ENCODE measurements around the gene TLR3.
"Not testable (repeated sequence)": the region's sequence is repeated elsewhere in the genome, so short reads cannot be mapped to it uniquely, and the experiment has no call there.

TLR3 gene

GRCh38 chr4:186068581-186069348, at the start of gene TLR3:
Gene TLR3, plus strand, starts transcription at chr4:186069156. Its CDS starts 7,464 bp downstream, at chr4:186076620.
- no peak for DNase-seq

GRCh38 chr4:186019269-186019668, 49.7 kb upstream of the TLR3 start:
- no peak for DNase-seq

- DNase-seq, result no peak
These were observed 48.7 kb upstream of the TLR3 start for GRCh38 chr4:186020106-186020792.

GRCh38 chr4:186020793-186021407, 48.1 kb upstream of the TLR3 start:
- DNase-seq, result no peak

- DNase-seq, result peak; percentile 85
These were observed 47.3 kb upstream of the TLR3 start for GRCh38 chr4:186021461-186022167.

- no peak for DNase-seq
These were observed 45.0 kb upstream of the TLR3 start for GRCh38 chr4:186023975-186024374.

- DNase-seq, result no peak
These were observed 44.1 kb upstream of the TLR3 start for GRCh38 chr4:186024637-186025407.

- DNase-seq, result no peak
These were observed 43.6 kb upstream of the TLR3 start for GRCh38 chr4:186025408-186025690.

- DNase-seq, result no peak
These were observed 41.6 kb upstream of the TLR3 start for GRCh38 chr4:186027405-186027804.

GRCh38 chr4:186029571-186030398, 39.2 kb upstream of the TLR3 start:
- peak; percentile 8 for DNase-seq

- DNase-seq, result no peak
These were observed 38.6 kb upstream of the TLR3 start for GRCh38 chr4:186030399-186030775.

GRCh38 chr4:186030795-186031194, 38.2 kb upstream of the TLR3 start:
- no peak for DNase-seq

GRCh38 chr4:186032259-186032658, 36.7 kb upstream of the TLR3 start:
- DNase-seq, result no peak

- DNase-seq, result no peak
These were observed 35.9 kb upstream of the TLR3 start for GRCh38 chr4:186033027-186033426.

- DNase-seq, result not testable (repeated sequence)
These were observed 34.3 kb upstream of the TLR3 start for GRCh38 chr4:186034613-186035012.

- no peak for DNase-seq
These were observed 31.9 kb upstream of the TLR3 start for GRCh38 chr4:186036976-186037581.

GRCh38 chr4:186037692-186038658, 31.0 kb upstream of the TLR3 start:
- peak; percentile 53 for DNase-seq

GRCh38 chr4:186039697-186040096, 29.3 kb upstream of the TLR3 start:
- DNase-seq, result no peak

GRCh38 chr4:186040316-186040715, 28.6 kb upstream of the TLR3 start:
- DNase-seq, result no peak

GRCh38 chr4:186047501-186047900, 21.5 kb upstream of the TLR3 start:
- DNase-seq, result not testable (repeated sequence)
